ENCODE results near the gene PAIP2B.
"Not testable (repeated sequence)": the region's sequence is repeated elsewhere in the genome, so short reads cannot be mapped to it uniquely, and the experiment has no call there.

The PAIP2B gene, protein sequence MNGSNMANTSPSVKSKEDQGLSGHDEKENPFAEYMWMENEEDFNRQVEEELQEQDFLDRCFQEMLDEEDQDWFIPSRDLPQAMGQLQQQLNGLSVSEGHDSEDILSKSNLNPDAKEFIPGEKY

DNA sequence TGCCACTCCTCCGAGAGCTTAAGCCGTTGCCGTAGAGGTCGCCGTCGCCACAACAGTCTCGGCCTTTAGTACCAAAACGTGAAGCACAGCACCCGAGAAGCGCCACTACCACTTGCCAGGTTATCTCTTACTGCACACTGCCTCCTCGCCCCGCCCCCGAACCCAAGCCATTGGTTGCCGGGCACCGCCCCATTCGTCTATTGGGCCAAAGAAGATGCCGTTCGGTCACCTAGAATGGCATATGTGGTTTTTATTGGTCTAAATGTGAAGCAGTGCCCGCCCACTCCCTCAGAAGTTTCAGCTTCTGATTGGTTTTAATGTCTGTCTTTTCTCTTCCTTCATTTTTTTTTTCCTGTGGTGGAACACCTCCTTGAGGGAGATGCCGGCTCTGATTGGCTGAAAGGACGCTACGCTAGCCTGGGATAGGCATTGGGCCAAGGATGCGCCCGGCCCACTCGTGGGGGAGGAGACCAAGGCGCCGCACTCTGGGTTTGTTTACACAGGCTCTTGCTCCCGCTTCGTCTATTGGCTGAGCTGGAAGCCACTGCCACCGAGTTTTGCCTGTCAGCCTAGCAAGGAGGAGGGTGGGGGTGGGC, at the start of gene PAIP2B:
Gene PAIP2B (minus strand): TSS at position 139 of the 596 bp plus-strand sequence. CDS start 24,514 bp downstream, outside the sequence.
- peak; percentile 96 for DNase-seq (ENCODE audit: low read depth)

DNA sequence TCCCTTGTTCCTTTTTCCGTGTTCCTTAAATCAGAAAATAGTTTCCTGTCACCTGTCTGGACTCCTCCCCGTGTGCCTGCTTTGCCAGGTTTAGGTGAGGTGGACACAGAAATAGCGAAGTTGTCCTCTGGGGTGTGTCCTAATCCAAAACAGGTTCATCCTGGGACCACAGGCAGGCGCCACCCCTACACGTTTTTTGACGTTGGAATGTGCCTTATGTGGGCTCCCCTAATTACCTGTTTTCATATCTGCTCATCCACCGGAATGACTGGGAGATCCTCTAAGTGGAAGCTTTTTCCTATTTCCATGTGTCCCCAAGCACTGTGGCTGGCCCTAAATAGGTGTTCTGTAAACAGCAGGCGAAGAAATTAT, 49.0 kb upstream of the PAIP2B start:
- DNase-seq (ENCODE audit: low read depth), result no peak

DNA sequence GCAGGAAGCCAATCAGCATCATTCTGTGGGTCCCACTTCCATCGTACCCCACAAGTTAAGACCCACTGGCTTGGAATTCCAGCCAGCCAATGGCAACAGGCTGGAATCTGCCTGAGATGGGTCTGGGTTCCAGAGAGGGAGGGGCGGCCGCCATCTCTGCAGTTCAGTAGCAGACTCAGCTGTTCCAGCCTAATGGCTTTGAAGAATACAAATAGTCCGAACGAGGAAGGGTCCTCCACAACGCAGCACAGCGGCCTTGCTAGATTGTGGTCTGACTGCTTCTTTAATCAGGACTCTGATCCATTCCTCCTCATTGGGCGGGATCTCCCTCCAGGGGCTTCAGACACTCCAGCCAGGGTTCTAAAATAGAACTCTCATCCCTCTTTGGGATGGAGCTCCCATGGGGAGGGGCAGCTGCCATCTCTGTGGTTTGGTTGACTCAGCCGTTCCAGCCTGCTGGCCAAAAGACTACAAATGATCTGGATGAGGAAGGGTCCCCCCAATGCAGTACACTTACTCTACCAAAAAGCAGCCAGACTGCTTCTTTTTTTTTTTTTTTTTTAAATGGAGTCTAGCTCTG, 42.7 kb upstream of the PAIP2B start:
- no peak for DNase-seq (ENCODE audit: low read depth)

DNA sequence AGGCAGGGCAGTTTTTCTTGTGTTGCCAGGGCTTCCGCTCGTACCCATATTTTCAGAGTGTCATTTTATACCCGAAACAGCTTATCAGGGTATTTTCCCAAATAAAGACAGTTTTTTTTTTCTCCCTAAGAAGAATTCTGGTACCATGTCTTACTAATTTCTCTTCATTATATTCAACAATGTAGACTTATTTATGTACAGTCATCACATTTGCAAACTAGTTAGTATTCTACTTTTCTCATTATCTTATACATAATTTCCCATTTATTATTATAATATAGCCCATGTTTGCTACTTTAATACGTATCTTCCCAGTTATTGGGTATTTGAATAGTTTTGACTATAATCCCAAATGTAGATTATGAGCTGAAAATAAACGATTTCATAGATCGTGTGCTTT, 36.5 kb upstream of the PAIP2B start:
- no peak for DNase-seq (ENCODE audit: low read depth)

DNA sequence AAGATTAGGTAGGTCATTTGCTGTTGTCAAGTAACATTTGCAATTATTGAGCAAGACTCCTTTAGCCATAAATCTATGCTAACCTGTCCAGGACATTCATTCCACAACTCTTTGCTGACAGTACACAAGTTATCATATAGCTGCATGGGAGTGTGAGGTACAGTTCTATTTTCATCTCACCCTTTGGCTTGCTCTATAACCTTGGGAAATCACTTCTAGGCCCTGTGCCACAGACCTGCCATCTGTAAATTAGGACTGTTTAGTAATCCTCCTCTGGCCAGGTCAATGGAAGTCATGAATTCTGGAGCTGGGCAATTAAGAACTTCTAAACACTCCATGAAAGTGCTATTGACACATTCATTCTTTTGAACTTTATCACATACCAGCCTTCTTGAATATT, 34.6 kb upstream of the PAIP2B start:
- no peak for DNase-seq (ENCODE audit: low read depth)

DNA sequence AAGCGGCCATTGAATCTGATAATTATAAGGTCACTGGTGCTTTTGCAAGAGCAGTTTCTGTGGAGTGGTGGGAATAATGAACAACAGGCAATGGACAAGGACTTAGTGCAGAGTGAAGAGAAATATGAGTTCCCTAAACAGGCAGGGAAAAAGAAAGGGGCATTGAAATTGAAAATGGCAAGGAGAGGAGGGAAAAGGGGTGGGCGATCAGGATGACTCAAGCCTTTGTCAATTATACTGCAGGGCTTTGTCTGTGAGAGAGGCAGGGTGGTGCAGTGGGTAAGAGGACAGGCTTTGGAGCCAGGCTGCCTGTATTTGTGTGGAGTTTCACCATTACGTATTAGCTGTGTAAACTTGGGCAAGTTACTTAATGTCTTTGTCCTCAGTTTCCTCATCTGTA, 29.5 kb upstream of the PAIP2B start:
- no peak for DNase-seq (ENCODE audit: low read depth)

DNA sequence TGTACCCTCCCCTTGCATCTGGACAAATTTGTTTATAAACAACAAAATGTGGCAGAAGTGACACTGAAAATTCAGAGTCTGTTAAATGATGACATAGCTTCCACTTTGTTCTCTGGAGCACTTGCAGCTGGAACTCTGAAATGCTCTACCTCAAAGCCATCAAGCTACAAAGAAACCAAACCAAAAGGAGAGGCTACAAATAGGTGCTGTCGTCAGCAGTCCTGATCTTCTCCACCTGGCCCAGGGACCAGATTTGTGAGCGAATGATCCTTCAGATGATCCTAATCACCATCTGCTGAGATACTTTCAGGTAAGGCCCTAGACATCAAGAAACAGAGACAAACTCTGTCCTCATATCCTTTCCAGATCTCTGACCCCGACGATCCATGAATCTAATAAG, 27.9 kb upstream of the PAIP2B start:
- no peak for DNase-seq (ENCODE audit: low read depth)

DNA sequence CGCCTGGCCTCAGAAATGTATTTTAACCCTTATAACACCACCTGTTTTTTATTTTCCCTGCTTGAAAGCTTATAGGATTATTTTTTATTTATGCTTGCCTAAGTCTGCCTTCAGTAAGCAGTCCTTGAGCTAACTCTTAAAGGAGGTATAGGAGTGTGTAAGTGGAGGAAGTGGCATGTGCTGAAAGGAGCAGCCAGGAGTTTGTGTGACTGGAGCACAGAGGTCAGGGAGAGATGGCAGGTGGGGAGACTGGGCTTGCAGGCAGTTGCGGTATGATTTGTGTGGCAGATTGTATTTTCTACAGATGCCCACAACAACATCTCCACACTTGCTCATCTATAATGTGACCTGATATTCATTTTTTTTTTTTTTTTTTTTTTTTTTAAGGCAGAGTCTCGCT, 27.2 kb upstream of the PAIP2B start:
- DNase-seq (ENCODE audit: low read depth), result no peak

DNA sequence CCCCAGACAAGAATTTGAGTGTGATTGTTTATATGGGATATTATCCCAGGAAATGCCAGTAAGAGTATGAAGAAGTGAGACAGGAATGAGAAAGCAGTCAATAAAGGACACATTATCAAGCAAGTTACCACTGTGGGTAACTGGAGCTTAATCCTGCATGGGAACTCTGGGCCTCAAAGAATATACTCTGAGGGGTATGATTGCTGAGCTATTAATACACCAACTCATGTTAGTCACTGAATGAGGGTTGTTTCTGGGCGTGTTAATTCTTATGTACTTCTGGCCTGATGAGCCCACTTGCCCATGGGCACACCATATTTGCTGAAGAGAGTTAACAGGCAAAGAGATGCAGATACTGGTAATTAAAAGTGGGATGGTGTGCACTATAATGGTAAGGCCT, 26.6 kb upstream of the PAIP2B start:
- DNase-seq (ENCODE audit: low read depth), result no peak

DNA sequence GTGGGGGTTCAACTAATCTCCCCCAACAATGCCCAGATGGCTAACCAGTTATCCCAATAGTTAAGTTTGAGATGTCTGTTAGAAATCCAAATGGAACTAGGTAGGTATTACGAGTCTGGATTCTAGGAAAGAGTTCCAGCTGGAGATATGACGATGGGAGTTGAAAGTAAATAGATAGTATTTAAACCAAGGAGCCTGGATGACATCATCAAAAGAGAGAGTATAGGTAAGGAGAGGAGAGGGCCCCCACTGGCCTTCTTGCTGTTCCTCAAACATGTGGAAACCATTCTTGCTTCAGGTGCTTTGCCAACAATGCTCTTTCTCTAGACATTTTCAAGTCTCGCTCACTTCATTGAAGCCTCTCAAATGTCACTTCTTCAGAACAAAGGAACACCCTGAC, 26.0 kb upstream of the PAIP2B start:
- no peak for DNase-seq (ENCODE audit: low read depth)

DNA sequence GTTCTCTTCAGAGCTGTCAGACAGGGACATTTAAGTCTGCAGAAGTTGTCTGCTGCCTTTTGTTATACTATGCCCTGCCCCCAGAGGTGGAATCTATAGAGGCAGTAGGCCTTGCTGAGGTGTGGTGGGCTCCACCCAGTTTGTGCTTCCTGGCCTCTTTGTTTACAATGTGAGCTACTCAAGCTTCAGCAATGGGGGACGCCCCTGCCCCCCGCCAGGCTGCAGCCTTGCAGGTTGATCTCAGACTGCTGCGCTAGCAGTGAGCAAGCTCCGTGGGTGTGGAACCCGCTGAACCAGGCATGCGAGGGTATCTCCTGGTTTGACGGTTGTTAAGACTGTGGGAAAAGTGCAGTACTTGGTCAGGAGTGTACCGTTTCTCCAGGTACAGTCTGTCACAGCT, 24.0 kb upstream of the PAIP2B start:
- DNase-seq (ENCODE audit: low read depth), result no peak

DNA sequence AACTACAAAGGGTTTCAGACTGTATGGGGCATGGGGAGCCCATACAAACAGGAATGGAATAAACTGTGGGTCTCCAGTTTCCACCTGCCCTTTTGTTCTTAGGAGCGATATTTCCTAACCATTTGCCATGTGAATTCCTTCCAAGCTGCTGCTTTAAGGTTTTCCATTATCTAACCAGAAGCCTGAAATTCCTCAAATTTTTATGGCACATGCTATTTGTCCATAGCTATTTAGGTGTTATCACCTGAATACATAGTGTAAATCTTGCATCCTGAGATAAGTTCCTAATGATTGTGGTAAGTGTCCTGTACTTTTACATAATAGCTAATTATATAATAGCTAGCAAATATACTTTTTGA, 17.4 kb upstream of the PAIP2B start:
- DNase-seq (ENCODE audit: low read depth), result no peak

DNA sequence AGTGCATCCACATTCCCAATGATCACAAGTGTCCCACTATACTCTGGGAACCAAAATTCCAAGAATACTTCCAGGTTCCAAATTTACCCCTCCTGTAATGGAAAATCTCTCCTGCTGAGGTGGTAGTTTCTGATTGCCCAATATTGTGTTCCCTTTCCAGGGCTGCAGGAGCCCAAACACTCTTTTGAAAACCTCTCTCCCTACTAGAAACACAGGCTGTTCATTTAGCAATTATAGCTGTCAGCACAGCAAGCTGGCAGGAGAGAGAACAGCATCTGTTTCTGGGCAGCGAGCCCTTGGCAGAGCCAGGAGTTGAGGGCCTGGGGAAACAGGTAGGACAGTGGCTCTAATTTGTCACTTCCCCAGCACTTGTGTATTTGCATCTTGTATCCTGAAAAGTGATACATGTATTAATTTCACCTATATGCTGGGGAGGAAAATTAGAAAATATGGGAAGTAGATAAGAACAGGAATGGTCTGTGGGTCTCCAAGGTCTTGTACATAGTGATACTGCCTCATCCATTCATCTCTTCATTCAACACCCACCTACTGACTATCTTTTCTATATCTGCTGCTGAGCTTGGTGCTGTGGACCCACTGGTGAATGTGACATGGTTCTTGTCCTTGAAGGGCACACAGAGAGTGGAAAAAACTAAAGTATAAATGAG, 16.9 kb upstream of the PAIP2B start:
- no peak for DNase-seq (ENCODE audit: low read depth)

DNA sequence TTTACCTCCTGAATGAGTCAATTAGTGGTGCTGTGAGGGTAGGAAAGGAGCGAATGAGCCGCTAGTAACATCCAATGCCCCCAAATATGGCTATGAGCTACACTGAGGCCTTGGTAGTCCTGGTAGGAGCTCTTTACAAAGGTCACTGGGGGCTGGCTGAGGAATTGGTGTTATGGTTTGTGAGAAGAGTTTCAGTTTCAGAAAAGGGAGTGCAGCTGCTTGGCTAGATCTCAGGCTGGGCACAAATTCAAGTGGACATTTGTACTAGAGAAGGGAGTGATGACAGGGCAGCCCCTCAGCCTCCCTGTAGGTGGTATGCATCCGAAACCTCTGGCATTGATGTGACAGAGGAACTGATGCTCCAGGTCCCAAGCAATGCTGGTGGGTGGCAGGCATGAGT, 13.9 kb upstream of the PAIP2B start:
- DNase-seq (ENCODE audit: low read depth), result no peak

DNA sequence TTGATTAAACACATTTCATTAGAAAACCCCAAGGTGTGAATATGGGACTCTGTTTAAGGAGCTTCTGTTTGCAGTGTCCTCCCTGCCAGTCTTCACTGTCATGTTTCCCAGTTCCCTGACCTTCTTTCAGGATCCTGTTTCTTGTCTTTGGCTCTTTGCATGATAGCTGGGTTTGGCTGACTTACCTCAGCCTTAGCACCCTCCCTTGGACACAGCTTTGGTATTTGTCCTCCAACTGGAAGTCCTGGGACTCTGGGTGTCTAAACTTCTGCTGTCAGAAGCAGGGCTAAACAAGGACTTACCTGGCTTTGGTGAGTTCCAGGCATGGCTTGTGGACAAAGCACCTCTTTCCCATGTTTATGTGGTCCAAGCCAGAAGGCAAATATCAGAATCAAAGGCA, 11.2 kb upstream of the PAIP2B start:
- no peak for DNase-seq (ENCODE audit: low read depth)

DNA sequence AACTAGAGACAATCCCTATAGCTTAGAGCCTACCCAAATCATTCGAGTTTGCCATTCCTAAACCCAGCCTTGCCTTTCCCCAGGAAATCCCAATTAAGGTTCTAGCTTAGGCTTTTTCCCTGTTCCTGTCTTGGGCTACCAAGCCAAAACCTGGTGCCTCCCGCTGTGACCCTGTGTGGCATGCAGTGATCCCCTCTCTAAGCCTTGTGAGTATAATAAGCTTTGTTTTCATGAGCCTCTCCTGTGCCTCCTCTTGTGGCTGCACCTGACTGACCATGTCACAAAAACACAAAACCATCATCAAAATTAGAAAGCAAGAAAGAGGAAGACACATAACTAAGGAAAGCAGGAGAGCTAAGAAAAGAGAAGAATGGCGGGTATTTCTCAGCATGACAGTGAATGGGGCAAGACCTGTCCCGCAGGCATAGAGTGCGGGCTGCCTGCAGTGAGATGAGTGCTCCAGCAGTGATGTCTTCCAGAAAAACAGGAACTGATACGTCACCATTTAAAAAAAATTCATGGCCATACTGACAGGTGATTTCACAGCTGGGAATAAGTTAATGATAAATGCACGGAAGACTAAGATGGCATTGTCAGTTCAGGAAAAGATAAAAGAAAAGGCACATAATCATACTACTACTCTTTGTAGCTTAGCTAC, 9.2 kb upstream of the PAIP2B start:
- DNase-seq (ENCODE audit: low read depth), result no peak

DNA sequence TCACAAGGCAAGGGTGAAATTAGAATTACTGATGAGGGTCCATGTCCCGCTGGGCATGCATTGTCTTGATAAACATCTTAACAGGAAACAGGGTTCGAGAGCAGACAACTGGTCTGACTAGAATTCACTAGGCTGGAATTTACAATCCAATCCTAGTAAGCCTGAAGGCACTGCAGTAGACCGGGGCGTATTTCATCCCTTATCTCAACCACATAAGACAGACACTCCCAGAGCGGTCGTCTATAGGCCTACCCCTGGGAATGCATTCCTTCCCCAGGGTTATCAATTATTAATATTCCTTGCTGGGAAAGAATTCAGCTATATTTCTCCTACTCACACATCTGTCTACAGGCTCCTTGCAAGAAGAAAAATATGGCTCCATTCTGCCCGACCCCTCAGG, 6.2 kb upstream of the PAIP2B start:
- DNase-seq (ENCODE audit: low read depth), result not testable (repeated sequence)

DNA sequence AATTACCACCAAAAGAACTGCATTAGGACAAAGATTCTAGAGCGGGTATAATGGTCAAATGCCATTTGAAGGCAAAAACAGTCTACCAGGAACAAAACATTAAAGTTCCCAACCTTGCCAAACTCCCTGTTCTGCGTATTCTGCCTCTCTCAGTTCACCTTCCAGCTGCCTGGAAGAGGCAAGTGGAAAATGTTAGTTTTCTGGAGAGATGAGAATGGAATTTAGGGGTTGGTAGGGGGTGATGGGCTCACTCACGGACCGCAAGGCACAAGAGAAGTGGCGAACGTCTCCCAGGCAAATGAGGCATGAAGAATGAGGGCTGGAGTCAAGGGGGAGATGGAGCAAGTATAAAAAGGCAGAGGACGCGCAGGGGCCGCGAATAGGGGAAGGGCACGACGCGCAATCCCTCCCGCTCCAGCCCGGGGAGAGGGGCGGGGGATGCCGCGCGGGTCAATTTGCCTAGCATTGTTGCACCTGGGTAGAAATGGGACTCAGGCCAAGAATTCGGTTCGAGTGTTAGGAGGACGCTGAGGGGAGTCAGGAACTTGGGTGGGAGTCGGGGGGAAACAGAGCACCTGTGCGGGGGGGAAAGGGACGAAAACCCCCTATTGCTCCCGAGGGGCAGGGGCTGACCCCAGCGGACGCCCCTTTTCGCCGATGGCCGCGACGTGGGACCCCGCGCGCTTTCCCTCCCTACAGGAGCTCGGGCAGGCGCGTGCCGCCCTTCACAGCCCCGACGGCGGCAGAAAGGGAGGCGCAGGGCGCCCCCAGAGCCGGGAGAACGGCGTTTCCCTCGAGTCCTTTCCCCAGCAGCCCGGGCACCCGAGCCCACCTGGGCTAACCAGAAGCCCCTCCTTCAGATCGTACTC, 573 bp downstream of the PAIP2B start:
- peak; percentile 11 for DNase-seq (ENCODE audit: low read depth)

DNA sequence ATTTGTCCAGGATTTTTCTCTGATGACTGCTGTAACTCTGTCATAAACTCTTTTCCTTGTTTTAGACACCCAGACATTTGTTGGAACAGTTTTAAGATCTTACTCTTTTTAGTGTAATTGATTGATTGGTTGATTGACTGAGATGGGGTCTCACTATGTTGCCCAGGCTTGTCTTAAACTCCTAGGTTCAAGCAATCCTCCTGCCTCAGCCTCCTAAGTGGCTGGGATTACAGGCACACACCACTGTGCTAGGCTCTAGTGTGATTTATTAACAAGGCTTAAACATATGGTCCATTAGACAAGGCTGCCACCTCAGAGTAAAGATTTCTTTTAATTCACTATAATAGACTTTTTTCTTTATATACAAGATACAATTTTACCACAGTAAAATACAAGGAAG, 2.0 kb downstream of the PAIP2B start:
- no peak for DNase-seq (ENCODE audit: low read depth)

DNA sequence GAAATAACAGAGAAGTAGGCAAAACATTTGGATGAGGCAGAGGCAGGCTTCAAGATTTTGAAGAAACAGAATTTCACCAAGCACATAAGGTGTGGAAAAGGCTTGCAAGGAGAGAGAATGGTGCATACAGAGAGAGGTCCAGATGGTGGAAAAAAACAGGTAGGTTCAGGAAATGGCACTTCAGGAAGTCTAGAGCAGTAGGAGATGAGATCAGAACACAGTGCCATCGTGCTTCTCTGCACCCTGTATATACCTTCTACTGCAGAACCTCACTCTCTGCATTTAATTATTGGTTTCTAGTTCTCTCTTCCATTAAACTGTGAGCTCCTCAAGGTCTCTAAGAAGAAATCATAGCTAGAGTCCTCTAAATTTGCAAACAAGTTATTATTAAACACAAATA, 2.4 kb downstream of the PAIP2B start:
- no peak for DNase-seq (ENCODE audit: low read depth)

DNA sequence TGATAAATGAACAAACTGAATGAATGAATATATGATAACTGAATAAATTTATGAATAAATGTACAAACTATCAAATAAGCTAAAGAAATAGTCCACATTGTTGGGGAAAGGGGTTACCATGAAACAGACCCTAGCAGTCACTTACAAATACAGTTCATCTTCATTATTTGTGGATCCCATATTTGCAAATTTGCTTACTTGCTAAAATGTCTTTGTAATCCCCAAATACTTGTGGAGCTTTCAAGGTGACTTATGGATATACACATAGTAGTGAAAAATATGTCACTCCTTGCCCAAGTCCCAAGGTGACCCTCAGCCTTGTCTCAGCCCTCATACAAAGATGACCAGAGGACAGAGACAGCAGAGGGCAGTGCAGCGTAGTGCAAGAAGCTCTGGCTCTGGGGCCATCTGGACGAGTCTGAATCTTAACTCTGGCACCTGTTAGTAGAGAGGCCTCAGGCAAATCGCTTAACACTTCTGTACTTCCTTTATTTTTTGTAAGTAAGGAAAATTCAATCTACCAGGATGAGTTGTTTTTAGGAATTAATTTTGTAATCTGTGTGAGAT, 3.1 kb downstream of the PAIP2B start:
- DNase-seq (ENCODE audit: low read depth), result no peak

DNA sequence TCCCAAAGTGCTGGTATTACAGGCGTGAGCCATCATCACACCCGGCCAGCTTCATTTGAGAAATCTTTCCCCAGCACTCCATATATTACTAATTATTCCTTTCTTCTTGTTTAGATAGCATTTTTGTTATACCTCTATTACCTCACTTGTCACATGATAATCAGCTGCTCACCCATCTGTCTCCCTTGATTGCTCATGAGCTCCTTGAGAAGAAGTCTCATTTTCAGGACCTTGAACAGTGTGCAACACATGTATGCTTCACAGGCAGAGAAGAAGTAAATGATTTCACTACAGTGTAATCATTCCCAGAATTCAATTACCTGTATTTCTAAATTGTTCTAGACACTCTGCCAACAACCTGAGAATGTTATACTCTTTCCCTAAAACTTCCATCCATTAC, 6.2 kb downstream of the PAIP2B start:
- DNase-seq (ENCODE audit: low read depth), result no peak

All from activated T-helper 9 cell treated with anti-CD3 and anti-CD28 coated beads, Interleukin-2, amount 50 U/mL, for 16 hours (primary cell).